Activated CD8-positive, alpha-beta memory T cell treated with anti-CD3 and anti-CD28 coated beads, Interleukin-2, amount 50 U/mL, for 1 hour (primary cell): Measurements from ENCODE around the gene NHERF1.
A peak's percentile ranks its signal among the peaks of the same experiment; 100 is the strongest.

ENCODE experiments used
- DNase-seq: peaks from one replicate; pipeline ENCODE4 v3.0.0-alpha.2; 2020; ENCODE audit errors: extremely low read depth

The NHERF1 gene

GRCh38 chr17:74768069-74768762 is 19.8 kb downstream of the NHERF1 start:
- DNase-seq, result no peak

- no peak for DNase-seq
Observed at GRCh38 chr17:74768763-74769114, 20.3 kb downstream of the NHERF1 start.

- DNase-seq, result no peak
Observed at GRCh38 chr17:74769266-74769855, 20.9 kb downstream of the NHERF1 start.

- DNase-seq, result no peak
Observed at GRCh38 chr17:74769856-74770497, 21.5 kb downstream of the NHERF1 start.

- DNase-seq, result peak; percentile 55
Observed at GRCh38 chr17:74770498-74771318, 22.3 kb downstream of the NHERF1 start.

- no peak for DNase-seq
Observed at GRCh38 chr17:74771319-74771914, 23.0 kb downstream of the NHERF1 start.

GRCh38 chr17:74772053-74772452 is 23.6 kb downstream of the NHERF1 start:
- DNase-seq, result no peak

GRCh38 chr17:74773414-74773813 is 25.0 kb downstream of the NHERF1 start:
- DNase-seq, result no peak

GRCh38 chr17:74773871-74774286 is 25.5 kb downstream of the NHERF1 start:
- DNase-seq, result no peak

- DNase-seq, result no peak
Observed at GRCh38 chr17:74775409-74776043, 27.1 kb downstream of the NHERF1 start.

GRCh38 chr17:74776044-74776962 is 27.9 kb downstream of the NHERF1 start, which contains the start of gene NAT9:
Gene NAT9 (minus strand): TSS chr17:74776345. CDS start chr17:74775698, 647 bp downstream.
- peak; percentile 93 for DNase-seq

GRCh38 chr17:74776990-74777389 is 28.6 kb downstream of the NHERF1 start:
- no peak for DNase-seq

- DNase-seq, result no peak
Observed at GRCh38 chr17:74777901-74778515, 29.6 kb downstream of the NHERF1 start.

- DNase-seq, result no peak
Observed at GRCh38 chr17:74778960-74779359, 30.5 kb downstream of the NHERF1 start.

GRCh38 chr17:74779501-74779900 is 31.1 kb downstream of the NHERF1 start:
- no peak for DNase-seq

GRCh38 chr17:74779948-74780400 is 31.5 kb downstream of the NHERF1 start:
- peak; percentile 32 for DNase-seq

- DNase-seq, result no peak
Observed at GRCh38 chr17:74780443-74781238, 32.2 kb downstream of the NHERF1 start.

- DNase-seq, result no peak
Observed at GRCh38 chr17:74782571-74782970, 34.1 kb downstream of the NHERF1 start.
